T-helper 17 cell (primary cell): ENCODE data around the gene UNC13C. TPM values are rescaled to one million over a fixed set of nuclear protein-coding genes. Genes with fewer than 3 reads are reported as not detected.

ENCODE experiments used
- ATAC-seq: fragments of 150-1000 bp; cut with Tn5 transposase; 2 replicates; pipeline ENCODE4 v1.10.0; 2021; ENCODE audit warnings: mild to moderate bottlenecking, moderate library complexity
- DNase-seq, 3 donors: peaks; one replicate each; pipeline versions ENCODE4 v3.0.0 to v3.0.0-alpha.2; 2020 to 2021
- H3K9me3 ChIP-seq: one replicate; pipeline ENCODE4 v1.7.0; 2013; ENCODE audit warnings: low read length, mild to moderate bottlenecking; ENCODE audit not compliant: control insufficient read depth, poor library complexity, severe bottlenecking
- H3K27ac Mint-ChIP-seq: one replicate; pipeline ENCODE4 v1.8.0; 2022; ENCODE audit warnings: mild to moderate bottlenecking, moderate library complexity, mixed read lengths
- H3K27me3 Mint-ChIP-seq: one replicate; pipeline ENCODE4 v1.8.0; 2022; ENCODE audit warnings: mixed read lengths
- H3K36me3 Mint-ChIP-seq: one replicate; pipeline ENCODE4 v1.8.0; 2022; ENCODE audit warnings: low read depth, mixed read lengths
- H3K4me1 Mint-ChIP-seq: one replicate; pipeline ENCODE4 v1.8.0; 2022; ENCODE audit warnings: mild to moderate bottlenecking, mixed read lengths
- H3K4me3 Mint-ChIP-seq: one replicate; pipeline ENCODE4 v1.8.0; 2022; ENCODE audit warnings: mild to moderate bottlenecking, moderate library complexity, mixed read lengths
- total RNA-seq, 4 donors: library from RNA in 2 of 4; stranded (reverse) in 2 of 4; gene quantifications; one replicate each; pipeline ENCODE4 v1.2.3 and lab custom pipeline; 2022 to 2026

Gene UNC13C
- total RNA-seq, 2 donors from 2014 or later, result not detected

GRCh38 chr15:54660356-54660755 is 682.1 kb downstream of the UNC13C start:
- no peaks in the 10 kb centered on the region for H3K4me1 Mint-ChIP-seq
- H3K9me3 ChIP-seq, result no peaks in the 10 kb centered on the region
- no peak for ATAC-seq
- H3K4me3 Mint-ChIP-seq, result no peak overlapping the region
- no peaks in the 10 kb centered on the region for H3K27me3 Mint-ChIP-seq
- DNase-seq, result no peak
- H3K27ac Mint-ChIP-seq, result no peak overlapping the region
- H3K36me3 Mint-ChIP-seq, result no peaks in the 10 kb centered on the region

DNA sequence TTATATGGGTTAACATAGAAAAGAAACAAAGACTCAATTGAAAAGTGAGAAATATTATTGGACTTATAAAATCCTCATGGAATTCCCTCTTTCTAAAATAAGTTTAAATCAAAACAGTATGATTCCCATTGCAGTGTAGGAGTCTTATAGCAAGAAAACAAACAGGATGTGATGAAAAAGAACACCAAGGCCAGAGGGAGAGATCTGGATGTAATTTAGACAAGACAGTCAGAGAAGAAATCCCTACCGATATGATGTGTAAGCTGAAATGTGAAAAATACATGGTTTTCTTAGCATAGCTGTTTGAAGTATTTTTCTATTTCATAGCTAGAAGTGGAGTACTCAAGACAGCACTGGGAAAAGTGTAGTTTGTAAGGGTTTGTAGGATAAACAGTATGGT is 697.0 kb downstream of the UNC13C start:
- H3K9me3 ChIP-seq, result peaks cover 3% of the 10 kb centered on the region
- no peak for ATAC-seq
- H3K27me3 Mint-ChIP-seq, result no peaks in the 10 kb centered on the region
- no peak for DNase-seq
- H3K4me1 Mint-ChIP-seq, result no peaks in the 10 kb centered on the region
- H3K4me3 Mint-ChIP-seq, result no peak overlapping the region
- no peak overlapping the region for H3K27ac Mint-ChIP-seq
- no peaks in the 10 kb centered on the region for H3K36me3 Mint-ChIP-seq

GRCh38 chr15:54681584-54681983 is 703.3 kb downstream of the UNC13C start:
- no peak for ATAC-seq
- H3K27me3 Mint-ChIP-seq, result no peaks in the 10 kb centered on the region
- no peak overlapping the region for H3K27ac Mint-ChIP-seq
- no peak overlapping the region for H3K4me3 Mint-ChIP-seq
- H3K9me3 ChIP-seq, result no peaks in the 10 kb centered on the region
- no peaks in the 10 kb centered on the region for H3K4me1 Mint-ChIP-seq
- no peaks in the 10 kb centered on the region for H3K36me3 Mint-ChIP-seq
- DNase-seq, result no peak

Other genes with a start within 250 kb of the UNC13C start
- not detected for gene WDR72, start 218.8 kb upstream of the UNC13C start, total RNA-seq